GM23248 (cell line): ENCODE measurements around the gene GATAD2A.

Experiments
- EZH2 ChIP-seq: fragments of 200-600 bp; sonication (generic); IDR thresholded peaks from 2 replicates; pipeline ENCODE4 v1.6.1; 2018; ENCODE audit warnings: antibody characterized with exemption, mild to moderate bottlenecking; ENCODE audit not compliant: insufficient read depth, poor library complexity, severe bottlenecking
- EZH2phosphoT487 ChIP-seq: fragments of 200-600 bp; sonication (generic); IDR thresholded peaks from 2 replicates; pipeline ENCODE4 v1.6.1; 2018; ENCODE audit warnings: antibody characterized with exemption, moderate library complexity, mild to moderate bottlenecking, low read depth; ENCODE audit not compliant: insufficient read depth

DNA sequence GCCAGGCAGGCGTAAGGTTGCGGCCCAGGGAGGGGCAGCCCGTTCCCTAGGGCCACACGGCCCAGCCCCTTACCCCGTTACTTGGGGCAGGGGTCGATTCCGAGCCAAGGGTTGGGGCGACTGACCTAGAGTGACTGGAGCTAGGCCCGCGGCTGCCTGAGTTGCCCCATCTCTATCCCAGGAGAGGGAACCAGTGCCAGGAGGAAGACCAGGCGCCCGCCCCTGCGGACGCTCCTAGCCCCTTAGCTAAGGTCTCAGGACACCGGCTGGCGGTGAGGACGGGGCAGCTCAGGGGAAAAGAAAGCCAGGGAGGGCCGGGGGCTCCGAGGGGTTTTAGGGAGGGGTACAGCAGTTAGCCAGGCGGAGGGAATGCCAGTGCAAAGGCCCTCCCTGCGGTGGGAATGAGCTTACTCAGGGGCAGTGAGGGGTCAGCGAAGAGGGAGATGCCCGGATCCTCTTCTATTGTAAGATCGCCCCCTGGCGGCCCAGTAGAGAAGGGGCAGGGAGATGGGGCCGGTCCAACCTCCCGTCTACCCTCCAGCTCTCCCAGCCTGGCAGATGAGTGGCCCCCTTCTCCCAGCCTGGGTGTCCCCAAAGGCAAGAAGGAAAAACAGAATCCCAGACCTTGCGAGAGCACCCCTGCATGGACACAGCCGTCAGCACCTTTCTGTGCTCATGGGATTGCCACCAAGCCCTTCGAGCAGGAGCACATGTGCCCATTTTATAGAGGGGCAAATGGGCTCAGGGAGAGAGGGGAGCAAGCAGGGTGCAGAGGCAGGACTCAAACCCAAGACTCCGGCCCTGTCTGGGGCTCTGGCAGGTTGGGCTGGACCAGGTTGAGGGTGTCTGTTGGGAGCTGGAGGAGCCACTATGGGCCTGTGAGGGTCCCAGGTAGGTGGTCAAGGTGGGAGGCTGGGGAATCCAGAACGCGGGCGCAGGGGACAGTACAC, 148.9 kb downstream of the GATAD2A start:
- no peak for TF ChIP-seq EZH2
- no peak for TF ChIP-seq EZH2phosphoT487
